Omental fat pad (tissue), 4 donors: ENCODE results near the gene CEMIP. TPM values are rescaled to one million over a fixed set of nuclear protein-coding genes. Genes with fewer than 3 reads are reported as not detected.

ENCODE experiments used
- ATAC-seq: fragments of 150-250 bp; one replicate; pipeline ENCODE4 v1.9.1; 2016; ENCODE audit warnings: mild to moderate bottlenecking, moderate library complexity; ENCODE audit not compliant: low FRiP score
- DNase-seq: peaks from one replicate; pipeline ENCODE4 v3.0.0-alpha.2; 2019; ENCODE audit warnings: low spot score
- CTCF ChIP-seq, 3 donors: fragments of 450-650 bp; IDR thresholded peaks; one replicate each; pipeline ENCODE4 v1.5.1; 2016 to 2017; ENCODE audit warnings: antibody characterized with exemption in 3 of 3, mild to moderate bottlenecking in 3 of 3, moderate library complexity in 2 of 3
- total RNA-seq, 4 donors: library from RNA; depleted of rRNA; stranded (reverse); fragments of >200 nt; gene quantifications; one replicate each; pipeline ENCODE4 v1.1.0, GENCODE V29; 2016

Gene CEMIP
- total RNA-seq = 1 to 10 TPM in 2 of 4 donors, under 1 TPM in 1, not detected in 1; 0.19 to 9.5 (median 1.2) TPM

DNA sequence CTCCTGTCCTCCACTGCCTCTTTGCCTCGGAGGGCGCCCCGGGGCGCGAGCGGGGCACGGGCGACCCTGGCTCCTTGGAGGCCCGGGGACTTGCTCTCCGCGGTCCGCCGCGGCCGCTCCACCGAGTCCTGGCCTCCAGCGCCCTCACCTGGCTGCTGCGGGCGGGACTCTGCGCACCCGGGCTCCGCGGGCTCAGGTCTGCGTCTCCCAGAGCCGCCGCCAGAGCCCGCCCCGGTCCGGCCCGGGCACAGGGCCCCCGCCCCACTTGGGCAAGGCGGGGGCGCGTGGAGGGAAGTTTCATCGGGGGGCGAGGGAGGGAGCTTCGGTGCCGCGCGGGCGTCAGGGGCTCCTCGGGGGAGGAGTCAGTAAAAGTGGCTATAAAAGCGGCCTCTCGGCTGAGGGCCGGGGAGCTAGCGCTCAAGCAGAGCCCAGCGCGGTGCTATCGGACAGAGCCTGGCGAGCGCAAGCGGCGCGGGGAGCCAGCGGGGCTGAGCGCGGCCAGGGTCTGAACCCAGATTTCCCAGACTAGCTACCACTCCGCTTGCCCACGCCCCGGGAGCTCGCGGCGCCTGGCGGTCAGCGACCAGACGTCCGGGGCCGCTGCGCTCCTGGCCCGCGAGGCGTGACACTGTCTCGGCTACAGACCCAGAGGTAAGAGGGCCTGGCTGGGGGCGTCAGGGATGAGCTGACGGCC lies at the start of gene CEMIP:
Gene CEMIP, plus strand, starts transcription at position 407 of the 694 bp plus-strand sequence. CDS start 94,510 bp downstream, outside the sequence.
- DNase-seq (no peak), ATAC-seq (peak; percentile 83)
- peak in 1 of 3 donors; percentile 42 for TF ChIP-seq CTCF (IDR thresholded peaks at IDR 0.05)

DNA sequence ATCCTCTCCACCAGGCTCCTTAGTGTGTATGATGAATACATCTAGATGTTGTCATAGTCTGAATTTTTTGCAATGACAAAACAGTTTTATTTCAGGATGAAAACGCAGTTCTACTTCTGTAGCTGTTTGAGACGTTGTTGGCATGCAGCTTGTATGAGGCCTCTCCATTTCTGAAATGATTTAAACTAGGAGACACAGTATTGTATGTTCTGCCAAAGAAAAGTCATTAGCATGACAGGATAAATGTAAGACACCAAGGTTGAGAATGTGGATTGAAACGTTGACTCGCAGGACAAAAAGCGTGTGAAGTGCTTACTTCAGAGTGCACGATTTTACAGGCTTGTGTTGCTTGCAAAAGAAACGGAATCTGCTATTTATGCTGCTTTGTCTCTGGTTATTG lies 48.8 kb upstream of the CEMIP start:
- ATAC-seq = no peak

GRCh38 chr15:80730926-80731325 lies 48.2 kb upstream of the CEMIP start:
- no peak for ATAC-seq
- DNase-seq = no peak
- no peak for TF ChIP-seq CTCF (IDR thresholded peaks at IDR 0.05)

More for the DNA sequence above, 48.8 kb upstream of the CEMIP start:
- DNase-seq = no peak
- TF ChIP-seq CTCF (IDR thresholded peaks at IDR 0.05) = no peak

DNA sequence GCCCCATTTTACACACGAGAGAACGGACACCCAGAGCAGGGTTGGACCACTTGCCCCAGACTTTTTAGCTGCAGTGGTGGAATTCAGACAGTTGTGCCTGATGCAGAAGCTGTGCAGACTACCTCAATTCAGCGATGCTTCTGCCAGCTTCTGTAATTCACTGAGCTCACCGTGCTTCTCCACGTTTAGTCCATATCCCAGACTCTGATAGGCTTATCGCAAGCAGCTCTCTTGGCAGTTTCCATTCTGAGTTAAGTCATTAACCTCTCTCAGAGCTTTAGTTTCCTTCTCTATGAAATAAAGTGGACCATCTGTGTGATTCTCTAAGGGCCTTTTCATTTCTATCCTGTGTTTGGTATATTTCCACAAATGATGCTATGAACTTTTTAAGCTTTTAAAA lies 47.0 kb upstream of the CEMIP start:
- TF ChIP-seq CTCF (IDR thresholded peaks at IDR 0.05) = no peak
- no peak for ATAC-seq

DNA sequence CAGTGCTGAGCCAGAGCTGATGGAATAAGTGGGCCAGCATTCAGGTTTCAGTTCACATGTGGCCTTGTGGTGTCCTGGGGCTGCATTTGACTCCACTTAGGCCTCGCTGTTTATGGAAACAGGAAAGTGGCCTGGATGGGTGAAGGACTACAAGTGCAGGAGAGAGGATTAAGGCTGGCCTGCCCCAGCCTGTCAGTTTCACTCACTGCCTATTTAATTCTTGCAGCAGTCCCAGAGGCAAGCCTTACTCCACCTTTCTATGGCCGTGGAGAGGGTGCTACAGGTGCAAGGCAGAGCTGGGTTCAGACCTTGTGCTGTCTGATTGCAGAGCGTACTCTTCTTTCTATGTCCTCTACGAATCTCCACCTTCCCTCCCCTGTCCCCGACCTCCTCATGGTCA lies 46.4 kb upstream of the CEMIP start:
- DNase-seq (no peak), ATAC-seq (no peak)
- no peak for TF ChIP-seq CTCF (IDR thresholded peaks at IDR 0.05)

More for the DNA sequence above, 47.0 kb upstream of the CEMIP start:
- no peak for DNase-seq

GRCh38 chr15:80733460-80733859 lies 45.7 kb upstream of the CEMIP start:
- ATAC-seq = no peak
- no peak for TF ChIP-seq CTCF (IDR thresholded peaks at IDR 0.05)
- DNase-seq = no peak

GRCh38 chr15:80735344-80735743 lies 43.8 kb upstream of the CEMIP start:
- no peak for ATAC-seq
- no peak for DNase-seq
- TF ChIP-seq CTCF (IDR thresholded peaks at IDR 0.05) = no peak
